ENCODE data around the gene HBG1.

Gene HBG1

GRCh38 chr11:5226732-5227310 is 22.8 kb downstream of the HBG1 start, which contains the start of gene HBB:
Gene HBB, minus strand, starts transcription at chr11:5227071. Its CDS starts 50 bp downstream, at chr11:5227021.
- no peak within 1 kb of the TSS for H3K9ac ChIP-seq
- H3K4me2 ChIP-seq (ENCODE audit: low read length) = no peak within 1 kb of the TSS
- TF ChIP-seq, protein P1, sequence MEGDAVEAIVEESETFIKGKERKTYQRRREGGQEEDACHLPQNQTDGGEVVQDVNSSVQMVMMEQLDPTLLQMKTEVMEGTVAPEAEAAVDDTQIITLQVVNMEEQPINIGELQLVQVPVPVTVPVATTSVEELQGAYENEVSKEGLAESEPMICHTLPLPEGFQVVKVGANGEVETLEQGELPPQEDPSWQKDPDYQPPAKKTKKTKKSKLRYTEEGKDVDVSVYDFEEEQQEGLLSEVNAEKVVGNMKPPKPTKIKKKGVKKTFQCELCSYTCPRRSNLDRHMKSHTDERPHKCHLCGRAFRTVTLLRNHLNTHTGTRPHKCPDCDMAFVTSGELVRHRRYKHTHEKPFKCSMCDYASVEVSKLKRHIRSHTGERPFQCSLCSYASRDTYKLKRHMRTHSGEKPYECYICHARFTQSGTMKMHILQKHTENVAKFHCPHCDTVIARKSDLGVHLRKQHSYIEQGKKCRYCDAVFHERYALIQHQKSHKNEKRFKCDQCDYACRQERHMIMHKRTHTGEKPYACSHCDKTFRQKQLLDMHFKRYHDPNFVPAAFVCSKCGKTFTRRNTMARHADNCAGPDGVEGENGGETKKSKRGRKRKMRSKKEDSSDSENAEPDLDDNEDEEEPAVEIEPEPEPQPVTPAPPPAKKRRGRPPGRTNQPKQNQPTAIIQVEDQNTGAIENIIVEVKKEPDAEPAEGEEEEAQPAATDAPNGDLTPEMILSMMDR (IDR thresholded peaks at IDR 0.05) = no peak
- H3K27me3 ChIP-seq (ENCODE audit: control insufficient read depth, insufficient read depth, low read length) = no peaks in the 10 kb centered on the region
- no peaks in the 10 kb centered on the region for H3K36me3 ChIP-seq (ENCODE audit: control insufficient read depth, insufficient read depth, low read length)
- no peaks in the 10 kb centered on the region for H3K9me3 ChIP-seq (ENCODE audit: control insufficient read depth, low read length)
- H3K79me2 ChIP-seq = no peaks in the 10 kb centered on the region
- no peak within 1 kb of the TSS for H3K27ac ChIP-seq
- H2AFZ ChIP-seq = no peak within 1 kb of the TSS
- H3K4me3 ChIP-seq (ENCODE audit: low read depth, low read length) = no peak within 1 kb of the TSS
- H3K4me1 ChIP-seq = no peaks in the 10 kb centered on the region

- no peak overlapping the region for H3K27ac ChIP-seq
- H3K4me3 ChIP-seq (ENCODE audit: low read depth, low read length) = no peak overlapping the region
- H3K4me2 ChIP-seq (ENCODE audit: low read length) = no peak overlapping the region
- H2AFZ ChIP-seq = no peak overlapping the region
- H3K9ac ChIP-seq = no peak overlapping the region
- H3K9me3 ChIP-seq (ENCODE audit: control insufficient read depth, low read length) = no peaks in the 10 kb centered on the region
- no peaks in the 10 kb centered on the region for H3K27me3 ChIP-seq (ENCODE audit: control insufficient read depth, insufficient read depth, low read length)
- H3K79me2 ChIP-seq = no peaks in the 10 kb centered on the region
- TF ChIP-seq, protein P1 (IDR thresholded peaks at IDR 0.05) = no peak
- no peaks in the 10 kb centered on the region for H3K36me3 ChIP-seq (ENCODE audit: control insufficient read depth, insufficient read depth, low read length)
- H3K4me1 ChIP-seq = no peaks in the 10 kb centered on the region
These were observed 24.2 kb downstream of the HBG1 start for GRCh38 chr11:5225480-5225871.

GRCh38 chr11:5224538-5225479 is 24.8 kb downstream of the HBG1 start:
- Histone ChIP-seq H3K4me1 (no peaks in the 10 kb centered on the region), H3K27me3 (ENCODE audit: control insufficient read depth, insufficient read depth, low read length) (no peaks in the 10 kb centered on the region), H2AFZ (no peak overlapping the region), H3K36me3 (ENCODE audit: control insufficient read depth, insufficient read depth, low read length) (no peaks in the 10 kb centered on the region), H3K9ac (no peak overlapping the region), H3K27ac (no peak overlapping the region), H3K4me2 (ENCODE audit: low read length) (no peak overlapping the region), H3K79me2 (no peaks in the 10 kb centered on the region), H3K4me3 (ENCODE audit: low read depth, low read length) (no peak overlapping the region), H3K9me3 (ENCODE audit: control insufficient read depth, low read length) (no peaks in the 10 kb centered on the region)
- TF ChIP-seq, protein P1 (IDR thresholded peaks at IDR 0.05) = no peak

- H3K36me3 ChIP-seq (ENCODE audit: control insufficient read depth, insufficient read depth, low read length) = no peaks in the 10 kb centered on the region
- no peak overlapping the region for H3K9ac ChIP-seq
- no peaks in the 10 kb centered on the region for H3K4me1 ChIP-seq
These were observed 26.0 kb downstream of the HBG1 start for GRCh38 chr11:5223686-5224085.

More at GRCh38 chr11:5223686-5224085, 26.0 kb downstream of the HBG1 start:
- Histone ChIP-seq H2AFZ (no peak overlapping the region), H3K79me2 (no peaks in the 10 kb centered on the region), H3K27me3 (ENCODE audit: control insufficient read depth, insufficient read depth, low read length) (no peaks in the 10 kb centered on the region), H3K4me2 (ENCODE audit: low read length) (no peak overlapping the region), H3K27ac (no peak overlapping the region), H3K4me3 (ENCODE audit: low read depth, low read length) (no peak overlapping the region), H3K9me3 (ENCODE audit: control insufficient read depth, low read length) (no peaks in the 10 kb centered on the region)
- TF ChIP-seq, protein P1 (IDR thresholded peaks at IDR 0.05) = no peak
